GM12891 (cell line): ENCODE results near the gene SRCIN1.
A peak's percentile ranks its signal among the peaks of the same experiment; 100 is the strongest.

ENCODE experiments used
- DNase-seq: peaks from one replicate; pipeline ENCODE4 v3.0.0; 2011; ENCODE audit warnings: low spot score; ENCODE audit not compliant: insufficient read length
- FAIRE-seq: peaks from 2 replicates; lab custom pipeline; 2011; peaks lifted over from hg19 to GRCh38; lab: Jason Lieb, UNC
- PAX5 ChIP-seq: IDR thresholded peaks from 2 replicates; pipeline ENCODE4 v1.6.1; 2011; ENCODE audit warnings: low read length, moderate library complexity, mild to moderate bottlenecking; ENCODE audit not compliant: insufficient read depth, severe bottlenecking
- POLR2A ChIP-seq: IDR thresholded peaks from 2 replicates; pipeline ENCODE4 v1.6.1; 2011; ENCODE audit warnings: low read depth, low read length, control low read depth
- POLR2AphosphoS5 ChIP-seq: IDR thresholded peaks from 2 replicates; pipeline ENCODE4 v1.6.1; 2011; ENCODE audit warnings: low read depth, low read length, control low read depth
- POU2F2 ChIP-seq: IDR thresholded peaks from 2 replicates; pipeline ENCODE4 v1.6.1; 2011; ENCODE audit warnings: low read depth, mild to moderate bottlenecking, control low read depth, low read length, moderate library complexity
- SPI1 ChIP-seq: IDR thresholded peaks from 2 replicates; pipeline ENCODE4 v1.6.1; 2011; ENCODE audit warnings: low read depth, low read length, control low read depth
- TAF1 ChIP-seq: IDR thresholded peaks from 2 replicates; pipeline ENCODE4 v1.6.1; 2011; ENCODE audit warnings: low read depth, low read length, control low read depth

Gene SRCIN1

GRCh38 chr17:38598536-38598935 lies 7.2 kb downstream of the SRCIN1 start:
- FAIRE-seq (no peak), DNase-seq (peak; percentile 69)
- TF ChIP-seq POLR2A (no peak), TAF1 (no peak), PAX5 (no peak), POU2F2 (peak; percentile 13; the same call in 1 of the 2 replicates), SPI1 (no peak), POLR2AphosphoS5 (no peak)

DNA sequence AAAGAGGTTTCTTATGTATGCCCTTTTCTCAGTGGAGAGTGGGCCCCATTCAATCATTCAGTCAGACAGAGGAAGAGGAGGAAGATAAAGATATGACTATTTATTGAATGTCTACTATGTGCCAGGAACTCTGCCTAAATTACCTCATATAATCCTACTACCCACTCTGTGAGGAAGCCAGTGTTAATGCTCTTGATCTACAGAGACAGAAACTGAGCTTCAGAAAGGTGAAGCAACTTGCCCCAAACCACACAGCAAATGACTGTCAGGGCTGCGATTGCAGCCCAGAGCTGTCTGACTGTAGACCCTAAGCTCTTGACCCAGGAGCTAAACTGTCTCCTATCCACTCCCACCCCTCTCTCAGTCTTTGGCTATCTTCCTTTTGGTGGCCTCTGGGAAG lies 8.4 kb downstream of the SRCIN1 start:
- TF ChIP-seq POLR2AphosphoS5 (no peak), POU2F2 (no peak), SPI1 (no peak), POLR2A (no peak), PAX5 (no peak), TAF1 (no peak)
- no peak for DNase-seq
- FAIRE-seq, result no peak

GRCh38 chr17:38596651-38597050 lies 9.1 kb downstream of the SRCIN1 start:
- FAIRE-seq, result no peak
- TF ChIP-seq SPI1 (no peak), TAF1 (no peak), POLR2AphosphoS5 (no peak), POU2F2 (no peak), PAX5 (no peak)
- no peak for DNase-seq

DNA sequence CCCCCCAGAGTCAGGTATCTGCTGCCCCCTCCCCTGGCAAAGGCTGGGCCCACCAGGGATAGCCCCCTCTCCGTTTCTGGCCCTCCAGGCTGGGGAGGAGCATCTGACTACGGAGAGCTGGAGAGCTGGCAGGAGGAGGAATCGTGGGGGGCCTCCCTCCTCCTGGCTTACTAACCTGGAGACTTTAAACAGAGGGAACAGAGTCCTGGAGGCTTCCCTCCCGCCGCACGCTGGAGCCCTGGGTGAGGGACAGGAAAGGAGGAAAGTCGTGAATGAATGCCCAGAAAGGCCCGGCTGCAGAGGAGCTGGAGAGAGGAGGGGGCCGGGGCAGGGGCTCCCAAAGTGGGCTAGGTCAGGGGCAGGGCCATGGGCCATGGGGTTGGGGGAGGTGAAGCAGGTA lies 9.9 kb downstream of the SRCIN1 start:
- no peak for DNase-seq
- TF ChIP-seq POLR2AphosphoS5 (no peak), TAF1 (no peak), PAX5 (no peak), POLR2A (no peak), SPI1 (no peak), POU2F2 (no peak)
- FAIRE-seq, result no peak

DNA sequence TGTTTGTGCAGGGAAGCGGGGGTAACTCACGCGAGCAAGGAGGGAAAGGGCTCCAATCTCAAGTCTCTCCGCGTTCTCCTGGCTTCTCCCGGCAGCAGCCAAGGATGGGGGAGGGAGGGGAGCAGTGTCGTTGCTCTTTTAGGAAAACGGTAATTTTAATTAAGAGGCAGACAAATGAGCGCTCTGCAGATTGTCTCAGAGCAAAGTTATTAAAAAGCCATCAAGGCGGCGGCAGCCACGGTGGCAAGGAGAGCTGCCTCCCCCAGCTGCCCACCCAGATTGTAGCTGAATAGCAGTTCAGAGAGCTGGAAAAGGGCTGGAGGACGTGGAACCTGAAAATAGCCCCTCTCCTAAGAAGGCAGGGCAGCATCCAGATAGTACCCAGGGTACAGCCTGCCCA lies 11.6 kb downstream of the SRCIN1 start:
- no peak for TF ChIP-seq POLR2AphosphoS5
- TF ChIP-seq PAX5, result no peak
- TF ChIP-seq SPI1, result no peak
- TF ChIP-seq POU2F2, result no peak
- TF ChIP-seq POLR2A, result no peak
- no peak for TF ChIP-seq TAF1
- FAIRE-seq (no peak), DNase-seq (no peak)

DNA sequence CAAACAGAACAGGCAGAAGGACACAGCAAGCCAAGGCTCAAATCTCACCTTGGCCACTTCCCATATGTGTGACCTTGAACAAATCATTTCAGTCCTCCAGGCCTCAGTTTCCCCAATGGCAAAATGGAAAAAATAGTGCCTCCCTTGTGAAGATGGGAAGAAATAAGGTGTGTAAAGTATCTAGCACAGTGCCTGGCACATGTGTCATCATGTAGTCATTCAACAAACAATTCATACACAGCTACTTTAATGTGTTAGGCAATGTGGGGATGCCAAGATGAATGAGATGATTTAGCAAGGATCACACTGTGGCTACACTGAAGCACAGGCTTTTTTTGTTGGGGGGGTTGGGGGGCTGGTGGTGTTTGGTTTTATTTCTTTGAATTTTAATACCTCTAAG lies 13.3 kb downstream of the SRCIN1 start:
- FAIRE-seq, result no peak
- TF ChIP-seq TAF1 (no peak), POU2F2 (no peak), PAX5 (no peak), POLR2A (no peak), SPI1 (no peak), POLR2AphosphoS5 (no peak)
- no peak for DNase-seq

- DNase-seq (no peak), FAIRE-seq (no peak)
- TF ChIP-seq POU2F2 (no peak), POLR2AphosphoS5 (no peak), POLR2A (no peak), PAX5 (no peak), SPI1 (no peak), TAF1 (no peak)
Observed at GRCh38 chr17:38591759-38592241, 14.0 kb downstream of the SRCIN1 start.

- TF ChIP-seq POLR2A, result no peak
- no peak for FAIRE-seq
- DNase-seq, result no peak
Observed at GRCh38 chr17:38590988-38591758, 14.6 kb downstream of the SRCIN1 start.

DNA sequence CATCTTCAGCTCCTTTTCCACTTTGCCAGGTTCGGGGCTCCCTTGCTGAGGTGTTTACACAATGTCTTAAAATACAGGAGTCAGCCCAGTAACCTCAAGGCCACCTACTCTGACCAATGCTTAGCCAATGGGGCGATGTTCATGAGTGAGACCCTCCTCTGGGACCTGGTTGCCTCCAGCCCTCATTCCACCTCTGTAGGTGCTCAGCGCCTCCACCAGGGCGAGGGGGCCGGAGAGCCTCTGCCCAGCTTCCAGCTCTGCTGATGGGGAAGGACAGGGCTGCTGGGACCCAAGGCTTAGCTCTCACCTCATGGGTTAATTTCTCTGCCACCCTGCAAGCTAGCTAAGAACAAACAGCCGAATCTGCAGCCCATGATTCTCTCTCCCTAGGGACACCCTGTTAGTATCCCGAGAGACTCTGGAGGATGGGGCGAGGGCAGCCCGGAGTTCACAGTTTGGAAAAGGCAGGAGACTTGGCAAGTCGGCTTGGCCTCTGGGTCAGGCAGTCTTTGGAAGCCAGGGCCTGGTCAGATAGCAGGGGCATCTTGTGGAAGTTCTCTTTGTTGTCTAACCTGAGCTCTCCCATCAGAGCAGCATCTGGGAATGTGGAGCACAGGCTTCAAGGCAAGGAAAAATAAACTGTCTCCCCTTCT lies 16.2 kb downstream of the SRCIN1 start:
- TF ChIP-seq POLR2A, result no peak
- TF ChIP-seq POLR2AphosphoS5, result no peak
- TF ChIP-seq PAX5, result no peak
- TF ChIP-seq TAF1, result no peak
- no peak for TF ChIP-seq SPI1
- TF ChIP-seq POU2F2, result no peak
- DNase-seq (no peak), FAIRE-seq (no peak)

GRCh38 chr17:38588788-38589174 lies 17.0 kb downstream of the SRCIN1 start:
- TF ChIP-seq POU2F2 (no peak), PAX5 (no peak), POLR2AphosphoS5 (no peak), SPI1 (no peak), POLR2A (no peak)
- no peak for FAIRE-seq

More at GRCh38 chr17:38588788-38589174, 17.0 kb downstream of the SRCIN1 start:
- no peak for DNase-seq
